ENCODE data around the gene EME1.

DNA sequence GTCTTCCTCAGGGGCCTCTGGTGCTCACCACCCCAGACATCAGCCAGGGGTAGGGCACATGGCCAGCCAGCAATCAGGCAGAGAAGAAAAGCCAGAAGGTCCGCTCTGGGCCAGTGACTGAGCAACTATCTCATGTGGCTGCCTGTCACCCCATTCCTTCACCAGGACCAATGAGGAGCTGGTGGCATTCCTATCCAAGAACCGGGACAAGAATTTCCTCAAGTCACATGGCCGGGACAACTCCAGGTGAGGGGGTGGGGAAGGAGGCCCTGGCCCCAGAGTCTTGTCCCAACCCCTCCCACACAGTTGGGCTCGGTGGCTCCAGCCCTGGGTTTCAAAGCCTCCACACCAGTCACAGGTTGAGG is 17.7 kb upstream of the EME1 start:
- TF ChIP-seq, protein P1, sequence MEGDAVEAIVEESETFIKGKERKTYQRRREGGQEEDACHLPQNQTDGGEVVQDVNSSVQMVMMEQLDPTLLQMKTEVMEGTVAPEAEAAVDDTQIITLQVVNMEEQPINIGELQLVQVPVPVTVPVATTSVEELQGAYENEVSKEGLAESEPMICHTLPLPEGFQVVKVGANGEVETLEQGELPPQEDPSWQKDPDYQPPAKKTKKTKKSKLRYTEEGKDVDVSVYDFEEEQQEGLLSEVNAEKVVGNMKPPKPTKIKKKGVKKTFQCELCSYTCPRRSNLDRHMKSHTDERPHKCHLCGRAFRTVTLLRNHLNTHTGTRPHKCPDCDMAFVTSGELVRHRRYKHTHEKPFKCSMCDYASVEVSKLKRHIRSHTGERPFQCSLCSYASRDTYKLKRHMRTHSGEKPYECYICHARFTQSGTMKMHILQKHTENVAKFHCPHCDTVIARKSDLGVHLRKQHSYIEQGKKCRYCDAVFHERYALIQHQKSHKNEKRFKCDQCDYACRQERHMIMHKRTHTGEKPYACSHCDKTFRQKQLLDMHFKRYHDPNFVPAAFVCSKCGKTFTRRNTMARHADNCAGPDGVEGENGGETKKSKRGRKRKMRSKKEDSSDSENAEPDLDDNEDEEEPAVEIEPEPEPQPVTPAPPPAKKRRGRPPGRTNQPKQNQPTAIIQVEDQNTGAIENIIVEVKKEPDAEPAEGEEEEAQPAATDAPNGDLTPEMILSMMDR (IDR thresholded peaks at IDR 0.05): no peak
- TF ChIP-seq GABPA (IDR thresholded peaks at IDR 0.05; ENCODE audit: low read depth): no peak
- TF ChIP-seq EP300 (IDR thresholded peaks at IDR 0.05; ENCODE audit: borderline replicate concordance in 1 of 2, low read depth in 1 of 2, low read length in 1 of 2): no peak
- TF ChIP-seq, protein P2, sequence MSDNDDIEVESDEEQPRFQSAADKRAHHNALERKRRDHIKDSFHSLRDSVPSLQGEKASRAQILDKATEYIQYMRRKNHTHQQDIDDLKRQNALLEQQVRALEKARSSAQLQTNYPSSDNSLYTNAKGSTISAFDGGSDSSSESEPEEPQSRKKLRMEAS (IDR thresholded peaks at IDR 0.05; ENCODE audit: low read depth): no peak
- TF ChIP-seq RAD21 (IDR thresholded peaks at IDR 0.05; ENCODE audit: low read length): no peak
- no peak for TF ChIP-seq TEAD4 (IDR thresholded peaks at IDR 0.05; ENCODE audit: borderline replicate concordance, insufficient read depth)
- no peak for TF ChIP-seq NRF1 (IDR thresholded peaks at IDR 0.05; ENCODE audit: low read depth, low read length)
- no peak for TF ChIP-seq JUND (IDR thresholded peaks at IDR 0.05)
- TF ChIP-seq, protein P3, sequence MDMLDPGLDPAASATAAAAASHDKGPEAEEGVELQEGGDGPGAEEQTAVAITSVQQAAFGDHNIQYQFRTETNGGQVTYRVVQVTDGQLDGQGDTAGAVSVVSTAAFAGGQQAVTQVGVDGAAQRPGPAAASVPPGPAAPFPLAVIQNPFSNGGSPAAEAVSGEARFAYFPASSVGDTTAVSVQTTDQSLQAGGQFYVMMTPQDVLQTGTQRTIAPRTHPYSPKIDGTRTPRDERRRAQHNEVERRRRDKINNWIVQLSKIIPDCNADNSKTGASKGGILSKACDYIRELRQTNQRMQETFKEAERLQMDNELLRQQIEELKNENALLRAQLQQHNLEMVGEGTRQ (IDR thresholded peaks at IDR 0.05; ENCODE audit: borderline replicate concordance, low read depth, low read length): no peak
- no peak for TF ChIP-seq TAF1 (IDR thresholded peaks at IDR 0.05; ENCODE audit: borderline replicate concordance, low read depth, low read length)
- no peak for TF ChIP-seq EZH2phosphoT487 (IDR thresholded peaks at IDR 0.05; ENCODE audit: borderline replicate concordance, low read depth)
- TF ChIP-seq TCF12 (IDR thresholded peaks at IDR 0.05): no peak
